NCI-H748 treated with DMSO at 0.1 percent for 48 hours (cell line): Measurements from ENCODE around the gene EZH2.

Experiments used
- DNase-seq: peaks from one replicate; lab custom pipeline; 2025; lab: John Stamatoyannopoulos, UW

Gene EZH2

DNA sequence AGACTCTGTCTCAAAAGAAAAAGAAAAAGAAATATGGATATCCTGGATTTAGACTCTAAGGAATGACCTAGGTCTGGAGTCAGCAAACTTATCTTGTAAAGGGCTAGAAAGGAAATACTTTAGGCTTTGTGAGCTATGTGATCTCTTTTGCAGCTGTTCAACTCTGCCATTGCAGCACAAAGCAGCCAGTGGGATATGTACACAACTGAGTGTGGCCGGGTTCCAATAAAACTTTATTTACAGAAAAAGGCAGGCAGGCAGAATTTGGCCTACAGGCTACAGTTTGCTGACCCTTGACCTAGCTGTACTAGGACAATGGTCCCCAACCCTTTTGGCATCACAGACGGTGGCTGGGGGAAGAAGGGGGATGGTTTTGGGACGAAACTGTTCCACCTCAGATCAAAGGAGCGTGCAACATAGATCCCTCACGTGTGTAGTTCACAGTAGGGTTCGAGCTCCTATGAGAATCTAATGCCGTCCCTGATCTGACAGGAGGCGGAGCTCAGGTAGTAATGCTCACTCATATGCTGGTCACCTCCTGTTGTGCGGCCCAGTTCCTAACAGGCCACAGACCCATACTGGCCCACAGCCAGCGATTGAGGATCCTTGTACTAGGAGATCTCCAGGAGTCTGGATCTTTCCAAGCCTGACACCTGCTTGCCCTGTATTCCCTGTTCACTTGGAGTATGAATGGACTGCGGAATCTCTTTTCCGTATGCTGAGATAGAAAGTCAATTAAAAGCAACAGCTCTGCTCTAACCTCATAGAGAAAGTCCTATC lies 122.4 kb downstream of the EZH2 start:
- DNase-seq, result no peak
